Measurements from ENCODE around the gene MPRIP.
"Not testable (repeated sequence)": the region's sequence is repeated elsewhere in the genome, so short reads cannot be mapped to it uniquely, and the experiment has no call there.

The MPRIP gene

GRCh38 chr17:17191961-17192381, 149.7 kb downstream of the MPRIP start:
- no peak for DNase-seq

GRCh38 chr17:17195466-17195865, 153.2 kb downstream of the MPRIP start:
- DNase-seq, result not testable (repeated sequence)

- no peak for DNase-seq
These were observed 154.5 kb downstream of the MPRIP start for GRCh38 chr17:17196776-17197175.

DNA sequence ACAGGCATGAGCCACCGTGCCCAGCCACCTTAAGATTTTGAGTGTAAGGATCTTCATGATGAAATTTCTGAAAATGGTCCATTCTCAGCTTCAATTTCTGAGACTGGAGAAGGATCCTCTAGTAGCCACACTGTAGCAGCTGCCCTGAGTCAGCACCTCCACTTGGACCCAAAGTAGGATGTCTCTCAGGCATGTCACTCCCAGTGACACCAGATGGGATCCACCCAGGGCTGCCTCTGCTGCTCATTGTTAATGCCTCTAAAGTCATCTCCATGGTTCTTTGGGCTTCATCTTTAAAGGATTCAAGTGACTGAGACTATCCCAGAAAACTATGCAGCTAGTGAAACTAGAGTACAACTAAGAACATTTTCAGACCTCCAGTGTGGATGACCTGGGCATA, 156.0 kb downstream of the MPRIP start:
- DNase-seq, result no peak

GRCh38 chr17:17200311-17200710, 158.1 kb downstream of the MPRIP start:
- DNase-seq, result no peak

DNA sequence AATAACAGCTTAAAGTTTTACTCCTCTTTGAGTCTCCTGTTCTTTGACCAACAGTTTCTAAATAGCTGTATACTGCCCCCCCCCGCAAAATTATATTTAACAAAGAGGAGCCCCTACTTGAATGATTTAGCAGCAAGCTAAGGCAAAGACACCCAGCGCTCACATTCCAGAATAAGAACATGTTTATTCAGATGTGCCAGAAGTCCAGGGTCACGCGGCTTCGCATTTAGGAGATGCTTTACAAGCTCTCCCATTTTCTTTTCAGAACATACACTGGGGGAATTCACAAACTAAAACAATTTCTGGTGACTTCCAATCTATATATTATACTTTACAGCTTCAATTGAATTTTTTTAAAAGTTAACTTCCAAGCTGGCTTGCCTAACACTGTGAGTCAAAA, 158.6 kb downstream of the MPRIP start:
- no peak for DNase-seq

- DNase-seq, result no peak
These were observed 159.0 kb downstream of the MPRIP start for GRCh38 chr17:17201271-17201670.

DNA sequence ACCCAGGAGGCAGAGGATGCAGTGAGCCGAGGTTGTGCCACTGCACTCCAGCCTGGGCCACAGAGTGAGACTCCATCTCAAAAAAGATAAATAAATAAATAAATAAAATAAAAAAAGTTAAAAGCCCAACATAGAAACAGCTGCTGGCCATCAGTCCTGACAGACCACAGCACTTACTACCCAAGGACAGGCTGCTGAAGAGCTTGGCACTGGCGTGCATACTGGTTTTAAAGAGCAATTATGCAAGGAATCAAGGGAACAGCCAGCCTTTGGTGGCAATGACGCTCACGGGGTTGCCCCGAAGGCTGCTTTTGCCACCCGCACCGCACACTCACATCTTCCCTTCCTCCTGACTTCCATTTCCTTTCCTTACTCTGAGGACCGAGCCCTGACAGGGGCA, 159.7 kb downstream of the MPRIP start:
- DNase-seq, result no peak

- DNase-seq, result no peak
These were observed 161.0 kb downstream of the MPRIP start for GRCh38 chr17:17203173-17203730.

GRCh38 chr17:17204041-17204591, 161.9 kb downstream of the MPRIP start:
- DNase-seq, result no peak

GRCh38 chr17:17204635-17205231, 162.5 kb downstream of the MPRIP start:
- no peak for DNase-seq

DNA sequence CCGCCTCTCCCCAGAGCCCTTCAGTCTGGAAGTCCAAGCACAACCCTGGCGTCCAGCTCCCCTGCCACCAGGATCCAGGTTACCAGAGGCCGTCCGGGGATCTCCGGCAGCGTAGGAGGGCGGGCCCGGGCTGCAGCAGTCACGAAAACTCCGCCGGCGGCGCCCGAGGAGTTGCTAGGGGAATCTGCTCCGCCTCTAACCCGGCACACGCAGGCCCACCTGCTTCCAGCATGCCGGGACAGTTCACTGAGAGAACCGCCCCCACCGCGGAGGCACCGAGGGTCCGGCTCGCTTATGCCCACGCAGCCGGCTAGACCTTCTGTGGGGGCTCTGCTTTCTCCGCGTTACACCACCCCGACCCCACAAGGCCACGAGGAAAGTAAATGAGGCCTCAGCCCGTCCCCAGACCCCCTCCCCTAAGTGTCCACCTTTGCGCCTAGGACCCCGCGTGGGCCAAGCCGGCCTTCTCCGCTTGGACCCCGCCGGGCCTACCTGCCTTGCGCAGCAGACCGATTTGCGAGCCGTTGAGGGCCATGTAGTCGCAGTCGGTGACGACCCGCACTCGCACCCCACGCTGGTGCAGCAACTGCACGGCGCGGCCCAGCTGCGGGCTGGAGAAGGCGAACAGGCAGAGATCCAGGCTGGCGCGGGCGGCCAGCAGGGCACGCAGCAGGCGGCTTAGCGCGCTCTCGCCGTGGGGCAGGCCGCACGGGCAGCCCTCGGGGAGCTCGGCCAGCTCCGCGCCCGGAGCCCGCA, 163.3 kb downstream of the MPRIP start:
- DNase-seq, result peak; percentile 65

GRCh38 chr17:17206124-17206912, 164.1 kb downstream of the MPRIP start, which contains the start of gene PLD6:
TSS of gene PLD6 (minus strand) at chr17:17206333. CDS start at chr17:17206286, 47 bp downstream.
- peak; percentile 85 for DNase-seq

DNA sequence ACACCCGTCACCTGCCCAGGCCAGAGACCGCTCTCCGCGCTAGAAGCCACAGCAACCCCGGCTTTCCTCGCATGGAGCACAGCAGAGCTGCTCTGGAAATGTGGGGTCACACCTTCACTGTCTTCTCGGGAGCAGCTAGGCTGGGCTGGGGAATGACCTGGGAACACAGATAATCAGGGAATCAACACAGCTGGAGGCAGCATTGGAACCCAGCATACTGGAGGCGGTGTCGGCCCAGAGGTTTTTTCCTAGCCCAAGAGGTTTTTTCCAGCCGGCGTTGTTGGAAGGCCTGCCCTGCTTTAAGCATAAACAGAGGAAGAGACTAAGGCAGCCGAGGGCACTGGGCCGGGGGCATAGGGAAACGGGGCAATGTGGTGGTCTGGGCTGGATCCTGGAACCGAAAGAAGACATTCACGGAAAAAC, 164.7 kb downstream of the MPRIP start:
- DNase-seq, result no peak

DNA sequence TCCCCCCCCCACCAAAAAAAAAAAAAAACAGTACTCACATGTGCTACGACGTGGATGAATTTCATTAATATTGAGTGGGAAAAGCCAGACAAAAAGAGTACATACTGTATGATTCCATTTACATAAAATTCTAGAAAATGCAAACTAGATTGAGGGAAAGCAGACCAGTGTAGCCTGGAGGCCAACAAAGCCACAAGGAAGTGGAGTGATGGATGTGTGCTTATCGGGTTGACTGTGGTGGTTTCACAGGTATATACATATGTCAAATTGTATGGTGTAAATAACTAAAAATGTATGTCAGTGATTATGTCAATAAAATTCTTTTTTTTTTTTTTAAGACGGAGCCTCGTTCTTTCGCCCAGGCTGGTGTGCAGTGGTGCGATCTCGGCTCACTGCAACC, 165.7 kb downstream of the MPRIP start:
- no peak for DNase-seq

DNA sequence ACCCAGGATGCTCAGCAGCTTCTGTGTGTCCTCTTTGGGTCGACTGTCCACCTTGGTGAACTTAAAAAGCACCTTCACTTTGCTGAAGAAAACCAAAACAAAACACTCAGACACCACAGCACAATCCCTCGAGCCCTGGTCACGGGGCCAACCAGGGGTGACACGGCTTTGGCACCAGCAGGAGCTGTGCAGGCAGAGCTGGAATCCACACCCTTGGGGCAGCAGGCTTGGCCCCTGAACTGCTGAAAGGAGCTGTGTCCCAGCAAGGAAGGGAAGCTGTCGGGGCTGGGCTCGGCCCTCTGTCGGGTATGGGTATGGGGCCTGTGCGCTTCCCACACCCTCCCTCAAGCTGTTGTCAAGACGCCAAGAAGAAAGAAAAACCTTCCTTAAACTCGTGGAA, 171.5 kb downstream of the MPRIP start:
- DNase-seq, result no peak

- DNase-seq, result no peak
These were observed 172.6 kb downstream of the MPRIP start for GRCh38 chr17:17214646-17215436.

- DNase-seq, result no peak
These were observed 173.3 kb downstream of the MPRIP start for GRCh38 chr17:17215575-17215974.

GRCh38 chr17:17216236-17216635, 174.0 kb downstream of the MPRIP start:
- DNase-seq, result no peak

DNA sequence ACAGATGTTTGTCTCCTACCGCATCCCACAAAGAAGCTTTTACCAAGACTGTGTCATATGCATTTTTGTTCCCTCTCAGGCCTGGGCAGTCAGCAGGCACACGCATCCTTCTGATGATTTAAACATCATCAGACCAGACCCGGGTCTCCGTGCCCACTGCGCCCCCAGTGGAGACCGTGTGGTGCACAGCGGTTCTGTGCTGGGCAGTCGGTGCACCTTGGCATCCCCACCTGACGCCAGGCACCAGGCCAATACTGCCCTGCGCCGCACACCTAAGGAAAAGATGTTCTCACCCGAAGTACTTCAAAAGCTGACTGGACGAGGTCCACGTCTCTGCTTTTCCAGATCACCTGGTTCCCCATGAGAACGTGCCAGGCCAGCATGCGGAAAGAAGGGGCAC, 174.5 kb downstream of the MPRIP start:
- DNase-seq, result no peak

- DNase-seq, result no peak
These were observed 175.7 kb downstream of the MPRIP start for GRCh38 chr17:17217995-17218394.

DNA sequence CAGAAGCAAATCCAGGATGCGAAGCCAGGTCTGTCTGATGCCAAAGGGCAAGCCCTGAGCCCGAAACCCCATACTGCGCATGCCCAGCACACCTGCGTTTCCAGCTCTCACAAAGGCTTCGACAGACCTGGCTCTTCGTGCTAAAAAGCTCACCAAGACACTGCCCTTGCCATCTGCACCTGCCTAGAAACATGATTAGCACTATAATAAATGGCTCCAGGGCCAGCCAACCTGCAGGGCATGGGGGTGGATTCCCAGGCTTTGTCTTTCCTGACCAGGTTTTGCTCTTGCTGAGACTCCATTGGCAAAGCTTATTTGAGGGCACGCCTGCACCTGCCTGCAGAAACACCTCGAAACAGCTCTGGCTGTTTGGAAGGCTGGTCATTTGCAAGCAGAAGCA, 178.3 kb downstream of the MPRIP start:
- no peak for DNase-seq
